HUDEP-2 (cell line): Measurements from ENCODE around the gene ASB11.

ENCODE experiments used
- DNase-seq, 76 experiments: peaks; one replicate each; lab custom pipeline; 2025; ENCODE audit not compliant: unreplicated experiment in 76 of 76; lab: John Stamatoyannopoulos, UW

ASB11 gene

GRCh38 chrX:15236146-15236545 lies 79.3 kb downstream of the ASB11 start:
- DNase-seq: no peak

- DNase-seq: no peak
Observed at GRCh38 chrX:15235001-15235400, 80.4 kb downstream of the ASB11 start.

GRCh38 chrX:15233416-15234015 lies 81.9 kb downstream of the ASB11 start:
- DNase-seq: no peak
